H4 (cell line): ENCODE data around the gene RFX4. TPM values are rescaled to one million over a fixed set of nuclear protein-coding genes. Genes with fewer than 3 reads are reported as not detected.
"Not testable (repeated sequence)": the region's sequence is repeated elsewhere in the genome, so short reads cannot be mapped to it uniquely, and the experiment has no call there.

Experiments
- DNase-seq: peaks from one replicate; pipeline ENCODE4 v3.0.0-alpha.2; 2015; ENCODE audit warnings: low spot score
- total RNA-seq: library from RNA; depleted of rRNA; stranded (reverse); fragments of >200 nt; shearing (Covaris generic); gene quantifications from 2 replicates; pipeline ENCODE4 v1.2.3, GENCODE V29; 2014

RFX4 gene
- total RNA-seq, 1 experiment from 2014 or later = not detected

DNA sequence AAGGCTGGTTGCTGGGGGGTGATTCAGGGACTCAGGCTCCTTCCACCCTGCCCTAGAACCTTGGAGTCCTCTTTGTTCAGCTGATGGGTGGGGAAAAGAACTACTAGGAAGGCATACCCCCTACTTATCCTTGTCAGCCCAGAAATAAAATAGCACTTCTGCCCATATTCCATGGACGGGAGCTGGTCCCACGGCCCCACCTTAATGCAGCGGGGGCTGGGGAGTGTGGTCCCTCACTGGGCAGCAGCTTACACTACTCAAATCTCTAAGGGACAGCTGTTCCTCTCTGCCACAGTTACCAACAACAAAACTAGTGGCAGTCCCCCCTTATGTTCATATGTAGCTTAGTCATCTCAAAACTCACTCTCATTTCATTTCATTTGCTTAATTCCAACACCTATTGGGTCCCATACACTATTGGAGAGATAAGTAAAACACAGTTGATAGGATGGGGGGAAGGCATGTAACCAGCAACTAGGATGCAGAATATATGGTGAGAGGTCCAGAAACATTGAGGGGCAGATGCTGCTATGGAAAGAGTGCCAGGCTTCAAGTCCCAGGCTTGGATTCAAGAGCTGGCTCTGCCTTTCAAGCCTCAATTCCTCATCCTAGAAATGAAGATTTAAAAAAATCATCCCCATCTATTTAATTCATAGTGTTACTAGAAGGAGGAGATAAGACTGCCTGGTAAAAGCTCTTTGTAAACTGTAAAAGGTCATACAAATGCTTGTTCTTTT is 107.9 kb downstream of the RFX4 start:
- no peak for DNase-seq

DNA sequence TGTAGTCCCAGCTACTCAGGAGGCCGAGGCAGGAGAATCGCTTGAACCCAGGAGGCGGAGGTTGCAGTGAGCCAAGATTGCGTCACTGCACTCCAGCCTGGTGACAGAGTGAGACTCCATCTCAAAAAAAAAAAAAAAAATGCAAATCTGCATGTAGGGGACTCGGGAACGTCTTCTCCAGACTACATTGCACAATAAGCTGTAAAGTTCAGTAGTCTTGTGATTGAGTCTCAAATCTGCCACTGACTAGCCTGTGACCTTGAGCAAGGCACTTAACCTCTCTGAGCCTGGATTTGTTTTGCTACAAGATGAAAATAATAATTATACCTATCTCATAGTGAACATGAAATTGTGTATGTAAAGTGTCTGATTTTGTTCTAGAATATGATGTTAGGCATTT is 109.2 kb downstream of the RFX4 start:
- not testable (repeated sequence) for DNase-seq

DNA sequence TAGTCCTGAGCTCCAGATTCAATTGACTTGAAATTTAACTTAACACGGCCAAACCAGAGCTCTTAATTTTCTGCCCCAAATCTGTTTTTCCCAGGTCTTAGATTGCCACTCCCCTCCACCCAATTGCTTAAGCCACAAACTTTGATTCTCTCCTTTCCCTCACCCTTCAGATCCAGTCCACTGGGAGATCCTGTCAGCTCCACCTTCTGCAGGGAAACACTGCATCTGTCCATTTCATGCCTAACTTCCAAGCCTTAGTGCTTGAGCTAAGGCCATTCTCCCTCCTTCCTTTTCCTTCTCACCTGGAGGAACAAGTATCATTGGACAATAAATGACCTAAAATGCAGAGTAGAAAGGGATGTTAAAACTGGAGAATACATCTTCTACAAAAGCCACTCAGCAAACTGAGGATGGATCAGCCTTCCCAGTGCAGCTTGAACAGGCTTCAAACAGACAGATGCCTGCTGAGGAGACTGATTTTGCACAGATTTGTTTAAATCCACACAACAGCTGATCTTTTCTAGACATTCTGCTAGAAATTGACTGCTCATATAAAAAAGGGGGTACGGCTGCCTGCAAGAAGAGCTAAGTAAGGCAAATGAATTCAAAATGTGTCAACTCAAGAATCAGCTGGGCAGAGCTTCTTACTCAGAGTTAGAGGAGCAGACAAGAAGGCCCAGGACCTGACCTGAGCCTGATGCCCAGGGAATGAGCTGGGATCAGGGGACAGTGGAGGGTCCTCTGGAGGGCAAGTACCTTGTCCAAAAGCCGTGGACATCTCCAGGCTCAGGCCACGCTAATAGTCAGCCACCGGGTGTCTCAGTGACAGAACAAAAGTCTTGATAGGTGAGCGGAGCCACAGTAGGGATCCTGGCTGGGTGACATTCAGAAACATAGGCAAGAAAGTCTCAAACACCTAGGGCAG is 110.4 kb downstream of the RFX4 start:
- no peak for DNase-seq

DNA sequence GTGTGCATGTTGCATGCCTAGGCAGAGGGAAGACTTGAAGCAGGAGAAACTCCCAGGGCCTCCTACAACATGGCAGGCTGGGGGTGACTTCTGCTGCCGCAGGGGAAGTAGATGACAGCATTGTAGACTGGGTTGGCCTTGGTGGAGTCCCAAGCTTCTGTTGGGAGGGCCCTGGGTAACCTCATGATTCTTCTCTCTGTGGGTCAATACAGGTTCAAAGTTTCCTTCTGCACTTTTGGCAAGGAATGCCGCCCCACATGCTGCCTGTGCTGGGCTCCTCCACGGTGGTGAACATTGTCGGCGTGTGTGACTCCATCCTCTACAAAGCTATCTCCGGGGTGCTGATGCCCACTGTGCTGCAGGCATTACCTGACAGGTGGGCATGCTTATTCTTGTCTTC is 113.3 kb downstream of the RFX4 start:
- no peak for DNase-seq

DNA sequence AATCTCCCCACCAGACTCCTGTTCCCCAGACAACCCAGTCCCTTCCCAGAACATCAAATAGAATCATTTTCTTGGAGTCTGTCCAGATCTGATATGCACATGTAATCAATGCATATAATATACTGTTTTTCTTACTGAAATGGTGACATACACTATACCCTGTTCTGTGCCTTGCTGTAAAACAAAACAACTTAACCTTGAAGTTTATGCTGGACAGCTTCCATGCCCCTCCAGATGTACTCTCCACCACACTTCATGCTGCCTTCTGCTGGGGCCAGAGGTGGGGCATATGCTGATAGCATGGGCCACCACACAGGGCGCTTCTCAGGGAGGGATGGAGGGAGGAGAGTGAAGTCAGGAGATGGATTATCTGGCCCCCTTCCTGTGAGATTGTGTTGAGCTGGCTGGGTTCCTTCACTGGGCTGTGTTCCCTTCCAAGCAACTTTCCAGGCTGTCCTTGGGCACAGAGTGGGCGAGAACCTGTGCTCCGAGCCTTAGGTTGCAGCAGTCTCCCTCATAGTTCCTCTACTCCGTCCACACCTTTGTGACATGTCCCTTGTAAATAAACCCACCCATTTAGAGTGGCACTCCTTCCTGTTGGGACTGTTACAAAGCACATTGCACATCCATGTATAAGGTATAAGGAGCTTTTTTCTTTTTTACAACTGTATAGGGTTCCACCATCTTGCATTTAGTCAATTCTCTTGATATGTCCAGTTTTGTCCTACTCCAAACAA is 114.0 kb downstream of the RFX4 start:
- DNase-seq = no peak

DNA sequence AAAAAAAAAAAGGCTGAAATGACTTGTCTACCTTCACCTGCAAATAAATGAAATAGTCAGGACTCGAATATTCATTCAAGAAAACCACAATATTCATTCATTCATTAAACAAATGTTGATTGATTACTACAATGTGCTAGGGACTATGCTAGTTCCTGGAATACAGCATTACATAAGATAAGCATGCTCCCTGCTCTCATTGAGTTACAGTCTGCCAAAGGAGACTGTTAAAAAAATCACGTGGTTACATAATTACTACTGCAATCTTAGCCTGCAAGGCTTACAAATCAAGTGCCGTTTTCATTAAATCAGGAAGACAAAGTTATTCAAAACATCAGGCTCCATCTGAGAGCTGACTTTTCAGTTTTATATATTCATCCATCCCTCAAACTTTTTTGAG is 121.3 kb downstream of the RFX4 start:
- no peak for DNase-seq

DNA sequence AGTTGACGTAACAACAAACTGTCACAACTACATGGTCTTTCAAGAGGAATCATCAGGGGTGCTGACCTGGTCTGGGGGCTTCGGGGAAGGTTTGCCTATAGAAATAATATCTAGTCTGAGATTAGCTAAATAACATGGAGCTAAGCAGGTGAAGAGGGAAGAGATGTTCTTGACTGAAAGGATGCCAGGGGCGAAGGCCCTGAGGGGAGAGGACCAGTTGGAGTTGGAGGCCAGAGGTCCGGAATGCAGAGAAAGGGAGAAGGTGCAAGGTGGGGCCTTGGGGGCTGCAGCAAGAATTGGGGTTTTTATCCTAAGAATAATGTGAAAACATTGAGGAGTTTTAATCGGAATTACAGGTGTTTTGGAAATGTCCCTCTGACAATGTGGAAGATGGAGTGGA is 123.2 kb downstream of the RFX4 start:
- DNase-seq = no peak

DNA sequence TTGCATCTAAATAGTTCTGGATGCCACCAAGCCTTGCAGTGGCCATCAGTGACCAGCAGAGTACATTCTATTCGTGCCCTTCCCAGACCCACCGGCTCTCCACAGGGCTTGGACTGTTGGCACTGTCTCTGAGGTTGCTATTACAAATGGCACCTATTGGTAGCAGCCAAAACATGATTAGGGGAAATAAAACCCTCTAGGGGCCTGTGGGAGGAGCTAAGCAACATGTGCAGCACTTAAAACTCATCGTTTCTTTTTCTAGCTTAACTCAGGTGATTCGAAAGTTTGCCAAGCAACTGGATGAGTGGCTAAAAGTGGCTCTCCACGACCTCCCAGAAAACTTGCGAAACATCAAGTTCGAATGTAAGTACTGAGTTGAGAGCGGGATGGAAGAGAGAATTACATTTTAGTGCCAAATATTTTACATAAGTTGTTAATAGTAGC is 126.3 kb downstream of the RFX4 start:
- no peak for DNase-seq

DNA sequence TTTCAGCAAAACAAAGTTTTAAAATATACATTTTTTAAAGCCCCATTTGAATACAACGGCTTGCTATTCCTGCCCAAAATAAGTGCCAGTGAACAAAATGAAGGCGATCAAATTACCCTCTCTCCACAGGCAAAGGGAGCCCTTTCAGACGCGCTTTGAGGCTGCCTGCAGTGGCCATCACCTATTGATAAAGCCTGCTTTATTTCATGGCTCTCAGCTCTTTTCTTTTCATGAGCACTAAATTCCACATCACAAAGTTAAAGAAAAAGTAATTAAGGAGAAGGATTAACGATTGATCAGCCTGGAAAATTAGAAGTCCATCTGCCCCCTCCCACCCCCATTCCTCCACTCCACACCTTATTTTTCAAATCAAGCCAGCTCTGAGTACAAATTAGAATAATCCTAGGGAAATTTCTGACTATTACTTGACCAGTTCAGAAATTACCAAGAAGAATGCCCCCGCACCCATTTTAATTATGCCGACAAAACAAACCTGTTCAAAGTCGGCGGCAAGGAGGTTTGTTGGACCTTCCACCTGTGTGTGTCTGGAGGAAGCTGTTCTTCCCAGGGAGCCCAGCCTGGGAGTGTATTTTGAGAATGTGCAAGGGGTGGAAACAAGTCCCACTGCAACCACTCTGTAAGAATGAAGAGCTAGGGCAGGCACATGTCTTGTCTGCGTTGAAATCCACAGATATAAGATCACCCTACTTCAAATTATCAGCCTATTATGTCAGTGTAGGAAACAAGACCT is 127.5 kb downstream of the RFX4 start:
- no peak for DNase-seq

DNA sequence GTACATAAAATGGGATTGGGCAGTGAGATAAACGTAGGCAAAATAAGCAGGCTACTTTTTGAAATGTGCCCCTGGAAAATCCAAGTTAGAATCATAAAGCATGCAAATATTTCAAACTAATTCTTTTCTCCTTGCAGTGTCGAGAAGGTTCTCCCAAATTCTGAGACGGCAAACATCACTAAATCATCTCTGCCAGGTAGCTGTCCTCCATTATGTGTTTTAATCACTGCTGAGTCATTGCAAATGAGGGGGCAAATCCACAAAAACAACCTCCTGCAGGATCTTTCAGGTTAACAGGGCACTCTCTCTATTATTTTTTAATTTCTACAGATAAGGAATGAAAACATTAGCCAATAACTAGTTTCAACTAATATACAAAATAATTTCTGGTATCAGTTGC is 128.5 kb downstream of the RFX4 start:
- no peak for DNase-seq

DNA sequence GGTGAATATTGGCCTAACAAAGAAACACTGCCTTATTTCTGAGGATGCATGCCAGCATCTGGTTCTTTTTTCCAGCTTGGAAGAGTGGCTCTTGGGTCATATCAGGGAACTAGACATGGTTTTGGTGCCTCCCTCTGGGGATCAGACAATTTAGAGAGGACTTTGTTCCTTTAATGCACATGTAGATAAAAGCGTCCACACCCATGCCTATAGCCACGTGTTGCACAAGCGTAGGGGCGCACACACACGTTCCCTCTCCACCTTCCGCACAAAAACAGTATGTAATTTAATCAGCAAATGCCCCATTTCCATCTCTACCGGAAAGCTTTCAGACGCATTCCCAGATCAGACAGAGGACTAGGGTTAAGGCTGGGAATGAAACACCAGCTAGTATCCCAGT is 130.0 kb downstream of the RFX4 start:
- no peak for DNase-seq

DNA sequence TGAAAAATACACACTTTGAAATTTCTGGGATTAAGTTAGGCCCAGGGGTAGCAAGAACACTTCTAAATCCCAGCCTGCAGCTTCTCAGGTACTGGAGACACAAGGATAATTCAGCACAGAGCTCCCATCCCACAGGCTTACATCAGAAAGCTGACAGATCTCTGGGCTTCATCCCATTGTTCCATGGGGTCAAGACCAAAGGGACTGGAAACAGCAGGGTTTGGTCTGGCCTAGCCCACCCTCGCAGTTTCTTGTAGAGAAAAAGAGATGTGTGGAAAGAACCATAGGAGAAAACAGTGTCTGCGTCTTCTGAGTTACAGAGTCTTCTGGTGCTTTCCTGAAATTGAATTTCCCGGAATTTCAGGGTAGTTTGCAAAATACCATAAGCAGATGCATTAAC is 132.1 kb downstream of the RFX4 start:
- DNase-seq = no peak

DNA sequence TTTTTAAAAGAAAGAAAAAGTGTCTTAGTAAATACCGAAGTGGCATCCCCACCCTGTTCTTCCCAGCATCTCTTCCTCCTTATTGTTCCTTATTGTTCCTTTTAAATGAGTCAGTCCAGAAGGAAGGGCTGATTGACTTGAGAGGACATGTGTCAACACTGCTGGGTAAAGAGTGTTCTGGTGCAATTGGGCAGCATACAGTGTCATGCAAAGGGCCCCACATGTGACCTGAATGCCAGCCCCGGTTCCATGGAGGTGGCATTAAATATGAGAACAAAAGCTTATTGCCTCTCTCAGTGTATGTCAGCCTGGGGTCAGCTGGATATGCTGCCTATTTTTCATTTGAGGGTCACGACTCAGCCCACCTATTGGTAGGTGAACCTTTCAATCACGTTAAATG is 132.8 kb downstream of the RFX4 start:
- DNase-seq = no peak

DNA sequence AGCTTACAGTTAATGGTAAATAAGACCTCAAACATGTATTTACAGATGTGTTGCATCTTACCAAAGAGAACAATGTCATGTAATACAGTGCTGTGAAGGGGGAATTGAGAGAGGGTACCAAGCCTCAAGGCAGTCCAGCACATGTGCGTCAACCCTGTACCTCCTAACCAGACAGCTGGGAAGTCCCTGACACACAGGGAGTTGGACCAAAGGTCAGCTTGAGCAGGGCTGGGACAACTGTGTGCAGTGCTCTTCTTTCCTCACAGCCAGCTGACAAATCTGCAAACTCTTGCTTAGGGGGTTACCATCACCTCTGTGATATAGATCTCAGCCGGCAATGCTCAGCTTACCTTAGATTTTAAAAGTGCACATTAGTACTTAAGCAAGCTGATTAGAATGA is 134.9 kb downstream of the RFX4 start:
- DNase-seq = no peak

DNA sequence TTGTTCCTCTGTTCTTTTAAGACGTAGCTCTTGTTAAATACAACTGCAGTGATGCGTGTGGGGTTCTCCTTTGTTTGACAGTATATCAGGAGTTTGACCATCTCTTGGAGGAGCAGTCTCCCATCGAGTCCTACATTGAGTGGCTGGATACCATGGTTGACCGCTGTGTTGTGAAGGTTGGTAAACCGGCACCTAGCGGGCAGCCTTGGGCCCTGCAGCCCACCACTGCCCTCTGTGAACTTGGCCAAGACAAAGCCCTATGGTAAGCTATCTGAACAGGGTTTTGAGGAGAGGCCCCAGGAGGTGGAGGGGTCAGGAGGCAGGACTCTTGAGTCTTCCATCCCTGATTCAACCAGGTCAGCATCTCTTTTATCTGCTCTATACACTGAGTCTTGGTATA is 137.1 kb downstream of the RFX4 start:
- DNase-seq = no peak

DNA sequence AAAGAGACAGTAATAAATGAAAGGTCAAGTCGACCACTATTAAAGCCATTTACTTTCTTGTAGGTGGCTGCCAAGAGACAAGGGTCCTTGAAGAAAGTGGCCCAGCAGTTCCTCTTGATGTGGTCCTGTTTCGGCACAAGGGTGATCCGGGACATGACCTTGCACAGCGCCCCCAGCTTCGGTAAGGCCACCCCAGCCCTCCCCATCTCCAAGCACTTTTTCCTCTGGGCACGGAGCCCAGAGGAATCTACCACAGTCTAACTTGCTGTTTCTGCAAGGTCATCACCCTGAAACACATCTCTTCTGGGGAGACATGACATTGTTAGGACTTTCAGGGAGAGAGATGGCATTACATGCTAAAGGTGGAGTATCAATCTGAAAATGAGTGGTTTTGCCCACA is 137.9 kb downstream of the RFX4 start:
- no peak for DNase-seq

DNA sequence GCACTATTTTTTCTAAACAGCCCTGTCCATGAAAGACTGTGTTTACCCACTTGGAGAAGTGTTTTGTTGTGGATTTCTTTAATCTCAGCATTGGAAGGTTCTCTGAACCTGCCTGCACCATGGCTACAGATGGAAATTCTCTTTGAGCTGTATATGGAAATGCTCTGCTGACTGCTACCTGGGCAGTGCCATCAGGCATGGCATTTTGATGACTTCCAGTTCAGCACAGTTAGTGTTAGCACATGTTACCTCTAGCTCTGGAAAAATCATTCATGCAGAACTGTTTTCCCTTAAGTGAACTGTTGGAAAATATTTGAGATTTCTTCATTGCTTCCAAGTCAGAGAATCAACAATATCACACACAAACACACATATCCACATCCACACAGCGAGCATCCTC is 139.1 kb downstream of the RFX4 start:
- DNase-seq = no peak

DNA sequence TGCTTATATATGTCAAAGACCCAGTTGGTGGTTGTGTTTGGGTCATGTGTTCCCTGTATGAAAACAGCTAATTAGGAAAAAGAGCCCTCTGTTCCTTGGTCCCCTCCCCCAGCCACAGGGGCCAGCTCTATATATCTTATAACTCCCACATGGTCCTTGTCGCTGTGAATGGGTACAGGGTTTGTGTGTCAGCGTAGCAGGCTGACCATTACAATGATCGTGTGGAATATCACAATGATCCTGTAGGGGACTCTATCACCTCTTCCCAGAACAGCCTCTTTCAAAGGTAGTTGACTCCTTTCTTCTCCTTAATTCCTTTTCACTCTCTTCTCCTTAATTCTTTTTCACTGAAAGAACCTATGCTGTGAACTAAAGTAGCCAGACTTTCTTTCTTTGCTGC is 140.0 kb downstream of the RFX4 start:
- no peak for DNase-seq

DNA sequence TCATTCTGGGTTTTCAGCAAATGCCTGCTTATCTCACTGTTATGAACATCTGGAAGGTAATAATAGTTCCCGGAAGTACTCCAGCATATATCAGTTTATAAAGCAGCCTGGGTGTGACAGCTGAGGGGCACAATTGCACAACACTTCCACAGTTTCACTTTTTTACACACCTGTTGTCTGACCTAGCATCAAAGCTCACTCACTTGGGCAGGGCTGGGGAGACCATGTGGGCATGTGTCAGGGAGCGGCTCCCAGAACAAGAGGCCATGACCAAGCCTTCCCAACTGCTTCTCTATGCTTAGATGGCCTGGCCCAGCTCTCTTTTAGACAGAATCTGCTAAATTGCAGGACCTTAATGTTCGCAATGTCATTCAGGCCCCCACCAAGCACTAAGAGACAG is 140.6 kb downstream of the RFX4 start:
- no peak for DNase-seq

DNA sequence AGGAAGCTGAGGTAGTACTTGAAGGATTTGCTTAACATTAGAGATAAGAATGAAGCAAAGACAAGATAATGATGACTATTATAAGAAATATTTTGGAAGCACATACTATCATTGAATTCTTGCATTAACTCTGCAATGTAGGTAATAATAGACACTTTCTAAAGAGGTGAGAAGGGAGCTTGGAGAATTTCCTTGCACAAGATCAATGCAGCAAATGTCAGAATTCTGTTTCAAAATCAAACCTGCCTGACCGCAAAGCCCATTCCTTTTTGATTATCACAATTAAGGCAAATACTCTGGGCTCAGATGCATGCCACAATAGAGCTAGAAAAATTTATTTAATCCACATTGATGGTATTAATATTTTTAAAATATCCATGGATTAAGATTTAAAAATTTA is 141.3 kb downstream of the RFX4 start:
- no peak for DNase-seq

DNA sequence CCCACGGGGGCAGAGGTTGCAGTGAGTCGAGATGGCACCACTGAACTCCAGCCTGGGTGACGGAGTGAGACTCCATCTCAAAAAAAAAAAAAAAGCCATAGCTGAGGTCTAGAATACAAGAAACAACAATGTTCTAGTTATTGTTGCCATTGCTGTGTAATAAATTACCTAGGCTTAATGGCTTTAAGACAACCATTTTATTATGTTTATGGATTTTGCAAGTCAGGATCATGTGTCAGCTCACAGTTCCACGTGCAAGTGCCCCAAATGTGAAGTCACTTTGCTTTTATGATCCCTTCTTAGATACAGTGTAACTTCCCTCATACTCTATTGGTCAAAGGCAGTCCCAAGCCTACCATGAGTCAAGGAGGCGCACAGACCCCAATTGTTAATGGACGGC is 142.1 kb downstream of the RFX4 start:
- DNase-seq = no peak
